Spinal cord (tissue), 10 donors: Measurements from ENCODE around the gene SOX9. TPM values are rescaled to one million over a fixed set of nuclear protein-coding genes. Genes with fewer than 3 reads are reported as not detected.

ENCODE experiments used
- DNase-seq, 6 donors: peaks; one replicate each; pipeline versions ENCODE4 v3.0.0 to v3.0.0-alpha.2; 2013 to 2015; ENCODE audit warnings: low spot score in 6 of 6, low read depth in 4 of 6
- H3K27ac ChIP-seq: one replicate; pipeline ENCODE4 v1.5.1; 2013; ENCODE audit warnings: low read depth, low read length, control low read depth
- H3K27me3 ChIP-seq: one replicate; pipeline ENCODE4 v1.6.1; 2013; ENCODE audit warnings: low read length; ENCODE audit not compliant: control insufficient read depth, insufficient read depth
- H3K36me3 ChIP-seq: one replicate; pipeline ENCODE4 v1.6.1; 2013; ENCODE audit warnings: low read length; ENCODE audit not compliant: control insufficient read depth, insufficient read depth
- H3K4me1 ChIP-seq: one replicate; pipeline ENCODE4 v1.6.1; 2013; ENCODE audit warnings: low read length; ENCODE audit not compliant: control insufficient read depth, insufficient read depth
- H3K4me3 ChIP-seq: one replicate; pipeline ENCODE4 v1.5.1; 2013; ENCODE audit warnings: low read depth, low read length, control low read depth
- H3K9me3 ChIP-seq: one replicate; pipeline ENCODE4 v1.6.1; 2013; ENCODE audit warnings: low read length; ENCODE audit not compliant: control insufficient read depth, insufficient read depth
- WGBS: methylation state at CpG from one replicate; pipeline ENCODE4 v1.1.5; 2013; ENCODE audit warnings: missing lambda C conversion rate; ENCODE audit not compliant: insufficient coverage; 5-methylcytosine and 5-hydroxymethylcytosine counted together
- long read RNA-seq, 4 donors: transcript quantifications; one replicate each; lab custom pipeline, GENCODE V29; 2026
- polyA plus RNA-seq, 2 donors: library from polyadenylated mRNA; unstranded; fragments of 120-200 nt; gene quantifications; one replicate each; pipeline ENCODE4 v1.2.1, GENCODE V29; 2013; ENCODE audit not compliant: insufficient read length in 2 of 2
- total RNA-seq, 2 donors: library from RNA; depleted of rRNA in 1 of 2; stranded (reverse); fragments of 120-200 nt in 1 of 2; fragments of >200 nt in 1 of 2; gene quantifications; one replicate each; pipeline versions ENCODE4 v1.2.3 to v1.2.4, GENCODE V29; 2013 to 2014
- donor health status: healthy.

Gene SOX9
- total RNA-seq (10 to 100 TPM; 19.7 to 21.1 TPM), polyA plus RNA-seq (100 to 1,000 TPM in 1 of 2 donors, 10 to 100 TPM in 1; 75.3 to 101 TPM)
- long read RNA-seq, donor 1, transcript SOX9-201 (3 exons, 3,935 nt) = major isoform, 9 of 9 reads
- long read RNA-seq, donor 1, partial matches to known transcripts = 0 of 9 reads
- long read RNA-seq, donor 1, other reads (novel, unspliced or antisense) = 0 of 9 reads
- long read RNA-seq, donor 2, transcript SOX9-201 (3 exons, 3,935 nt) = major isoform, 14 of 19 reads
- long read RNA-seq, donor 2, partial matches to known transcripts = 5 of 19 reads
- long read RNA-seq, donor 2, other reads (novel, unspliced or antisense) = 0 of 19 reads
- long read RNA-seq, donor 3, transcript SOX9-201 (3 exons, 3,935 nt) = major isoform, 21 of 32 reads
- long read RNA-seq, donor 3, partial matches to known transcripts = 11 of 32 reads
- long read RNA-seq, donor 3, other reads (novel, unspliced or antisense) = 0 of 32 reads
- long read RNA-seq, donor 4, transcript SOX9-201 (3 exons, 3,935 nt) = major isoform, 18 of 18 reads
- long read RNA-seq, donor 4, partial matches to known transcripts = 0 of 18 reads
- long read RNA-seq, donor 4, other reads (novel, unspliced or antisense) = 0 of 18 reads

DNA sequence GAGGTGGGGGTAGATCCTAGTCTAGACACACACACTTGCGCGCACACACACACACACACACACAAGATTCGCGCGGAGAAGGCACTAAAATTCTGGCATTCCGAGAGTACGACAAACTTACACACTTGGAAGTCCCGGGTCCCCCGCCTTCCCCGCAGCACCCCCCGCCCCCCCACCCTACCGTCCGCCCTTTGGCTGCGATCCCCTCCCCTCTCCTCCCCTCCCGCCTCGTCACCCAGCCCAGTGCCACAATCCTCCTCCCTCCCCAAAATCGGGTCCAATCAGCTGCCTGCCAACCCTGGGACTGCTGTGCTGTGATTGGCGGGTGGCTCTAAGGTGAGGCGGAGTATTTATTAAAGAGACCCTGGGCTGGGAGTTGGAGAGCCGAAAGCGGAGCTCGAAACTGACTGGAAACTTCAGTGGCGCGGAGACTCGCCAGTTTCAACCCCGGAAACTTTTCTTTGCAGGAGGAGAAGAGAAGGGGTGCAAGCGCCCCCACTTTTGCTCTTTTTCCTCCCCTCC lies at the start of gene SOX9:
TSS of gene SOX9 (plus strand) at position 379 of the 522 bp plus-strand sequence. CDS start 372 bp downstream, outside the sequence.
- Histone ChIP-seq H3K4me1 (peaks cover 69% of the 10 kb centered on the region), H3K4me3 (peak within 1 kb of the TSS; percentile 65)
- WGBS = 0% methylated on average over 14 of the region's 27 CpGs

GRCh38 chr17:72071330-72071729 lies 49.5 kb upstream of the SOX9 start:
- WGBS = 97% methylated on average over 3 of the region's 4 CpGs
- no peak overlapping the region for H3K27ac ChIP-seq
- no peaks in the 10 kb centered on the region for H3K36me3 ChIP-seq
- no peak for DNase-seq
- no peaks in the 10 kb centered on the region for H3K27me3 ChIP-seq
- H3K9me3 ChIP-seq = no peaks in the 10 kb centered on the region
- no peak overlapping the region for H3K4me3 ChIP-seq
- no peaks in the 10 kb centered on the region for H3K4me1 ChIP-seq

More for the DNA sequence above, at the start of gene SOX9:
- Histone ChIP-seq H3K36me3 (peaks cover 22% of the 10 kb centered on the region), H3K9me3 (no peaks in the 10 kb centered on the region), H3K27ac (peak within 1 kb of the TSS; percentile 90), H3K27me3 (peaks cover 69% of the 10 kb centered on the region)
- DNase-seq = peak; percentile 79 to 98 (median 89)

DNA sequence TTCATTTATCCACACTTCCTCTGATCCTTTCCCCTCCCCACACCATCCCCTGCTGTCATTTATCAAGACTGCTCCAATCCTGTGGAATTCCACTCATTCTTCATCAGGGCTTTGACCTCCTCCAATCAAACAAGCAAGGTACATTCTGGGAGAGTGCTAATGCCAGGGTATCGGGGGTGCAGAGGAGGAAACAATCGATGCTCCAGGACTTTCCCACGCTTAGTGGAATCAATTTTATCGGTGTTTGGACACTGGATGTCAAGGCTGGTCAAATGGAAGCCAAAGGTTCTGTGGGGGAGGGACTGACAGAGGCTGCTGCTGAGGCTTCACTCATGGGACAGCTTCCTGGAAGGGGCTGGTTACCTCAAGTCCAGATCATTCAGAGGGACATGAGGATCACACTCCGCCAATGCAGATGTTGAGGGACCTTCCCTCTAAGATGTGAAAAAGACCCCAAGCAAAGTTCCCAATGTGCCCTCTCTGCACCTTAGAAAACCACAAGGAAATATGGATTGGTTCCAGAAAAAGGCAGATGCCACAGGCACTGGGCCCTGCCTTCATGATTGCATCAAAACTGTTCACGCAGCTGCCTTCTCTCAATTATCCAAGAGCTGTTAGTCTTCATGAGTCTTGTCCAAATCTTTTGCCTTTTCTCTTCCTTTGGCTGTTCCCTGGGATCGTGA lies 44.7 kb upstream of the SOX9 start:
- Histone ChIP-seq H3K27ac (no peak overlapping the region), H3K9me3 (no peaks in the 10 kb centered on the region), H3K27me3 (no peaks in the 10 kb centered on the region), H3K36me3 (no peaks in the 10 kb centered on the region), H3K4me1 (no peaks in the 10 kb centered on the region), H3K4me3 (no peak overlapping the region)
- 87% methylated on average over 5 of the region's 7 CpGs for WGBS
- DNase-seq = no peak

- Histone ChIP-seq H3K4me1 (no peaks in the 10 kb centered on the region), H3K36me3 (no peaks in the 10 kb centered on the region), H3K27me3 (no peaks in the 10 kb centered on the region), H3K4me3 (no peak overlapping the region), H3K9me3 (no peaks in the 10 kb centered on the region), H3K27ac (no peak overlapping the region)
- no peak for DNase-seq
- WGBS = 96% methylated on average over 2 of the region's 3 CpGs
Measured at GRCh38 chr17:72076678-72077030, 44.2 kb upstream of the SOX9 start.

- no peak for DNase-seq
- Histone ChIP-seq H3K36me3 (no peaks in the 10 kb centered on the region), H3K4me3 (no peak overlapping the region), H3K4me1 (no peaks in the 10 kb centered on the region), H3K9me3 (no peaks in the 10 kb centered on the region), H3K27ac (no peak overlapping the region), H3K27me3 (no peaks in the 10 kb centered on the region)
- 93% methylated on average over 3 of the region's 4 CpGs for WGBS
Measured at GRCh38 chr17:72077326-72077960, 43.4 kb upstream of the SOX9 start.

DNA sequence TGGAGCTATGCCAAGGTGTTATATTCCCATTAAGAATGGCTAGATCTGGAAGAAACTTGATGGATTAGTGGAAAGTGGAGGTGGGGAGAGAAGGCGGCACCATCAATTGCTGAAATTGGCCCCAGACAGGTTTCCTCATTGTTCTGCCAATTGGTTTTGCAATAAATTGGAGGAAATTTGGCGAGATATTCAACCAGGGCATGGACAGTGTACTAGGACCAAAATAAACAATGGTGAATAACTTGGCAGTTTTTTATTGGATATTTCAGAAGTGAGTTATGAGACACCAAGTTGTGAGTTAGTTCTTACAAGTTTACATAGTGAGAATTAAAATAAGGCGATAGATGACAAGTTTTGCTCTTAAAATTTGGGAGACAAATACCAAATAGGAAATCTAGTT lies 41.1 kb upstream of the SOX9 start:
- Histone ChIP-seq H3K9me3 (no peaks in the 10 kb centered on the region), H3K27ac (no peak overlapping the region), H3K4me1 (no peaks in the 10 kb centered on the region), H3K4me3 (no peak overlapping the region), H3K36me3 (no peaks in the 10 kb centered on the region), H3K27me3 (no peaks in the 10 kb centered on the region)
- 100% methylated on average over 2 of the region's 3 CpGs for WGBS
- DNase-seq = no peak

GRCh38 chr17:72087876-72088275 lies 32.9 kb upstream of the SOX9 start:
- no peak for DNase-seq
- Histone ChIP-seq H3K4me1 (no peaks in the 10 kb centered on the region), H3K27me3 (no peaks in the 10 kb centered on the region), H3K27ac (no peak overlapping the region), H3K36me3 (no peaks in the 10 kb centered on the region), H3K4me3 (no peak overlapping the region), H3K9me3 (no peaks in the 10 kb centered on the region)
- WGBS = no CpG with 5 or more reads among the region's 1 CpG

DNA sequence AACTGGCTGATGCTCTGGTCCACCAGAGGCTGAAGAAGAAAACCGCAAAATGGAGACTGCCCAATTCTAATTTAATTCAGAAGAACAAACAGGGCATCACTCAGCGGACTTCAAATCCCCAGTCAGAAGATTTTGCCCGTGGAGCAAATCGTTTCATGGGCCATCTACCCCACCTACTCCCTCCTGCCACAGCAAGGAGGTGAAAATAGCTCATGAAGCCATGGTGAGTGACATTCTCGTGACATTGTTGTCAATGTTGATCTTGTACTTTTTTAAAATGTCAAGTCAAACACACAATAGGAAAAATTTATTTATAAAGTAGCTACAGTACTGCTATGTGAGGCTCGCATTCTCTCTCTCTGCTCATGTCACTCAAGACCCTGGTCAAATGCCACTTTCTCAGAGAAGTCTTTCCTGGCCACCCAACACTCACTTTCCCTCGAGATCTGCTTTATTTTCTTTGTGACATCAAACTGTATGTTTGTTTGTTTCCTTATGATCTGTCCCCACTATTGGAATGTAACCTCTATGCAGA lies 31.3 kb upstream of the SOX9 start:
- H3K4me1 ChIP-seq = no peaks in the 10 kb centered on the region
- no peak overlapping the region for H3K27ac ChIP-seq
- no peaks in the 10 kb centered on the region for H3K27me3 ChIP-seq
- H3K9me3 ChIP-seq = no peaks in the 10 kb centered on the region
- no peak for DNase-seq
- no CpG with 5 or more reads among the region's 7 CpGs for WGBS
- no peak overlapping the region for H3K4me3 ChIP-seq
- no peaks in the 10 kb centered on the region for H3K36me3 ChIP-seq

DNA sequence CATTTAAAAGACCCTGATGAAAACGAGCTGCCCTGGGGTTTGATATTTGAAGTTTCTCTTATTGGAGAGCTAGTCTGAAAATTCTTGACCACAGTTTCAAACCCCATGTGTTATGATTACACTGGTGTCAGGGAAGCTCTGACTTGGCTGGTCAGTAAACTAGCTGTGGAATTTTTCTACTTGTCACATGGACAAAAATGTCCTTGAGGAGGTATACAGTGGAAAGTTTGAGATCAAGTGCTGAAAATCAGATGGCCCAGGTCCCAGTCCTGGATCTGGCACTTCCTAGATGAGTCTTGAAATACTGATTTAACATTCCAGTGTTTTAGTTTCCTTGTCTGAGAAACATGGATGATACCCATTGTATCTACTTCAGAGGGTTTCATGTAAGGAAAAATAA lies 30.7 kb upstream of the SOX9 start:
- WGBS = 100% methylated on average over 1 of the region's 1 CpG
- H3K36me3 ChIP-seq = no peaks in the 10 kb centered on the region
- DNase-seq = no peak

More for the DNA sequence above, 30.7 kb upstream of the SOX9 start:
- Histone ChIP-seq H3K27me3 (no peaks in the 10 kb centered on the region), H3K9me3 (no peaks in the 10 kb centered on the region), H3K27ac (no peak overlapping the region), H3K4me1 (no peaks in the 10 kb centered on the region), H3K4me3 (no peak overlapping the region)
